Aorta (tissue), 5 donors: Measurements from ENCODE around the gene TLL1. TPM values are rescaled to one million over a fixed set of nuclear protein-coding genes. Genes with fewer than 3 reads are reported as not detected.

Experiments
- ATAC-seq: fragments of 200-7000 bp; cut with Tn5 transposase; one replicate; pipeline ENCODE4 v1.9.1; 2022; ENCODE audit warnings: moderate library complexity; ENCODE audit not compliant: low FRiP score
- DNase-seq, 2 donors: peaks; one replicate each; pipeline ENCODE4 v3.0.0-alpha.2; 2020
- H3K27ac ChIP-seq, 2 donors: one replicate each; pipeline ENCODE4 v1.5.1; 2013; ENCODE audit warnings: low read length in 2 of 2, mild to moderate bottlenecking in 2 of 2, moderate library complexity in 2 of 2, control low read depth in 1 of 2, inconsistent platforms in 1 of 2, low read depth in 1 of 2
- H3K27me3 ChIP-seq, 2 donors: one replicate each; pipeline ENCODE4 v1.6.1; 2013; ENCODE audit warnings: control low read depth in 1 of 2, low read length in 1 of 2, mild to moderate bottlenecking in 1 of 2, moderate library complexity in 1 of 2; ENCODE audit not compliant: insufficient read depth in 2 of 2, control insufficient read depth in 1 of 2
- H3K36me3 ChIP-seq, 2 donors: one replicate each; pipeline ENCODE4 v1.6.1; 2013; ENCODE audit warnings: control low read depth in 1 of 2, low read length in 1 of 2, mild to moderate bottlenecking in 1 of 2; ENCODE audit not compliant: insufficient read depth in 2 of 2, control insufficient read depth in 1 of 2
- H3K4me1 ChIP-seq, 2 donors: one replicate each; pipeline ENCODE4 v1.6.1; 2013; ENCODE audit warnings: low read length in 2 of 2, control low read depth in 1 of 2, mild to moderate bottlenecking in 1 of 2, moderate library complexity in 1 of 2; ENCODE audit not compliant: insufficient read depth in 2 of 2, control insufficient read depth in 1 of 2
- H3K4me3 ChIP-seq, 2 donors: one replicate each; pipeline ENCODE4 v1.5.1; 2013; ENCODE audit warnings: low read length in 2 of 2, control low read depth in 1 of 2, mild to moderate bottlenecking in 1 of 2
- H3K9me3 ChIP-seq: one replicate; pipeline ENCODE4 v1.6.1; 2013; ENCODE audit warnings: mild to moderate bottlenecking, low read length; ENCODE audit not compliant: control insufficient read depth
- WGBS, 2 donors: extraction: QIAGEN DNeasy Blood & Tissue Kit; methylation state at CpG; one replicate each; pipeline ENCODE4 v1.1.7; 2013; 5-methylcytosine and 5-hydroxymethylcytosine counted together
- intact Hi-C, 2 donors: fragments of 100-400 bp; cut with DNase I; formaldehyde crosslinking; loops; one replicate each; pipeline versions ENCODE4 v1.14.2 to v1.15.0; 2022
- polyA plus RNA-seq, 2 donors: library from polyadenylated mRNA; stranded (reverse); fragments of 200-250 nt; gene quantifications; one replicate each; pipeline ENCODE4 v1.2.3, GENCODE V29; 2013
- total RNA-seq, 2 donors: library from RNA; stranded (reverse); fragmentation: NEBNext Ultra II Directional; extraction: Animal tissue kit (Norgen Biotek cat#: 25700); gene quantifications; one replicate each; pipeline ENCODE4 v1.2.1, GENCODE V29; 2021
- donor health status: healthy with polysubstance abuse.
- donor health status: Bipolar disorder and iron deficiency.
- donor health status: DM: no; HTN: no; CAD: no.
- donor health status: DM: no; HTN: no; CAD: no.
- donor health status: DM: yes; HTN: yes; CAD: no.

The TLL1 gene
- total and polyA plus RNA-seq, 4 donors = 0.50 to 20.6 (median 19.5) TPM; not detected in 1

GRCh38 chr4:166064721-166065120 lies 191.7 kb downstream of the TLL1 start:
- Histone ChIP-seq H3K4me3 (no peak overlapping the region), H3K36me3 (no peaks in the 10 kb centered on the region), H3K4me1 (no peaks in the 10 kb centered on the region), H3K27me3 (no peaks in the 10 kb centered on the region), H3K27ac (no peak overlapping the region), H3K9me3 (no peaks in the 10 kb centered on the region)
- ATAC-seq (no peak), DNase-seq (no peak)
- intact Hi-C loops = no loop called here

- ATAC-seq = no peak
- H3K9me3 ChIP-seq = no peaks in the 10 kb centered on the region
- no peaks in the 10 kb centered on the region for H3K36me3 ChIP-seq
- intact Hi-C loops = no loop called here
- H3K27ac ChIP-seq = no peak overlapping the region
- no peaks in the 10 kb centered on the region for H3K27me3 ChIP-seq
- no peak overlapping the region for H3K4me3 ChIP-seq
- no peaks in the 10 kb centered on the region for H3K4me1 ChIP-seq
- no peak for DNase-seq
- 79 to 90% methylated on average over 2 of the region's 2 CpGs for WGBS, 2 donors
Observed at GRCh38 chr4:166065324-166065723, 192.3 kb downstream of the TLL1 start.

GRCh38 chr4:166066936-166067335 lies 193.9 kb downstream of the TLL1 start:
- ATAC-seq (no peak), DNase-seq (no peak)
- no peak overlapping the region for H3K27ac ChIP-seq
- H3K4me3 ChIP-seq = no peak overlapping the region
- intact Hi-C loops = no loop called here
- no peaks in the 10 kb centered on the region for H3K36me3 ChIP-seq
- H3K9me3 ChIP-seq = no peaks in the 10 kb centered on the region
- H3K27me3 ChIP-seq = no peaks in the 10 kb centered on the region
- 97 to 99% methylated on average over 1 of the region's 1 CpG for WGBS, 2 donors
- H3K4me1 ChIP-seq = no peaks in the 10 kb centered on the region

GRCh38 chr4:166067915-166068314 lies 194.9 kb downstream of the TLL1 start:
- Histone ChIP-seq H3K4me1 (no peaks in the 10 kb centered on the region), H3K4me3 (no peak overlapping the region), H3K27me3 (no peaks in the 10 kb centered on the region), H3K9me3 (no peaks in the 10 kb centered on the region), H3K27ac (no peak overlapping the region), H3K36me3 (no peaks in the 10 kb centered on the region)
- DNase-seq = no peak
- 64 to 71% methylated on average over 1 of the region's 1 CpG for WGBS, 2 donors
- ATAC-seq = no peak
- intact Hi-C loops = no loop called here

- Histone ChIP-seq H3K4me3 (no peak overlapping the region), H3K9me3 (no peaks in the 10 kb centered on the region), H3K27me3 (no peaks in the 10 kb centered on the region), H3K27ac (no peak overlapping the region), H3K4me1 (no peaks in the 10 kb centered on the region), H3K36me3 (no peaks in the 10 kb centered on the region)
- no peak for ATAC-seq
- intact Hi-C loops = no loop called here
- WGBS, 2 donors = 78 to 81% methylated on average over 6 of the region's 6 CpGs
- no peak for DNase-seq
Observed at GRCh38 chr4:166073783-166074182, 200.7 kb downstream of the TLL1 start.

GRCh38 chr4:166075599-166075998 lies 202.6 kb downstream of the TLL1 start:
- intact Hi-C loops = no loop called here
- H3K36me3 ChIP-seq = no peaks in the 10 kb centered on the region
- DNase-seq (no peak), ATAC-seq (no peak)
- no peaks in the 10 kb centered on the region for H3K9me3 ChIP-seq
- no peaks in the 10 kb centered on the region for H3K27me3 ChIP-seq
- WGBS, 2 donors = 34 to 40% methylated on average over 1 of the region's 1 CpG
- no peak overlapping the region for H3K4me3 ChIP-seq
- no peak overlapping the region for H3K27ac ChIP-seq
- H3K4me1 ChIP-seq = no peaks in the 10 kb centered on the region

GRCh38 chr4:166077782-166078181 lies 204.7 kb downstream of the TLL1 start:
- intact Hi-C loops = no loop called here
- no peaks in the 10 kb centered on the region for H3K36me3 ChIP-seq
- H3K9me3 ChIP-seq = no peaks in the 10 kb centered on the region
- H3K27ac ChIP-seq = no peak overlapping the region
- ATAC-seq = no peak
- H3K4me1 ChIP-seq = no peaks in the 10 kb centered on the region
- H3K27me3 ChIP-seq = no peaks in the 10 kb centered on the region
- no peak overlapping the region for H3K4me3 ChIP-seq
- DNase-seq = no peak
- 83 to 85% methylated on average over 4 of the region's 4 CpGs for WGBS, 2 donors

- Histone ChIP-seq H3K4me3 (no peak overlapping the region), H3K27me3 (no peaks in the 10 kb centered on the region), H3K36me3 (no peaks in the 10 kb centered on the region), H3K4me1 (no peaks in the 10 kb centered on the region), H3K9me3 (no peaks in the 10 kb centered on the region), H3K27ac (no peak overlapping the region)
- 26 to 43% methylated on average over 3 of the region's 3 CpGs for WGBS, 2 donors
- no peak for DNase-seq
- no peak for ATAC-seq
- intact Hi-C loops = no loop called here
Observed at GRCh38 chr4:166078383-166078782, 205.3 kb downstream of the TLL1 start.

GRCh38 chr4:166078955-166079354 lies 205.9 kb downstream of the TLL1 start:
- ATAC-seq = no peak
- DNase-seq = no peak
- intact Hi-C loops = no loop called here
- Histone ChIP-seq H3K36me3 (no peaks in the 10 kb centered on the region), H3K4me1 (no peaks in the 10 kb centered on the region), H3K4me3 (no peak overlapping the region), H3K9me3 (no peaks in the 10 kb centered on the region), H3K27me3 (no peaks in the 10 kb centered on the region), H3K27ac (no peak overlapping the region)
- WGBS, 2 donors = 76 to 81% methylated on average over 2 of the region's 2 CpGs
